GM18526 (cell line): Measurements from ENCODE around the gene HOXA4.

ENCODE experiments used
- POLR2A ChIP-seq: IDR thresholded peaks from 3 replicates; pipeline ENCODE4 v1.6.1; 2011; ENCODE audit not compliant: insufficient read length; ENCODE audit errors: extremely low read depth

HOXA4 gene

DNA sequence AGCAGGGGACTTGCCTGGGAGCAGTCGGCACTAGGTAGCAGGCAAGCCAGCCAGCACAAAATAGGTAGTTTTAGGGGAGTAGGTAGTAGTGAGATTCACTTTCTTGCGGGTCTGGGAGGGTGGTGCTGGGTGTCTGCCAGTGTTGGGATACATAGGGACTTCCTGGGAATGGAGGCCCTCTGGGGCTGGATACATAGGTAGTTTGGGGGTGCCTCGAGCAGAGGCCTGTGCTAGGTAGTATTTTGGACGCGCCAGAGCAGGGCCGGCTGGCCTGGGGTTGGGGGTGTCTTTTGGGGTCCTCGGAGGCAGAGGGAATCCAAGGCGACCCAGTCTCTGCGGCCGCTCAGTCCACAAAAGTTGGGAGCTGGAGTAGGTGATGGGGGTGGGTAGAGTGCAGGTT, 23.8 kb upstream of the HOXA4 start:
- no peak for TF ChIP-seq POLR2A

DNA sequence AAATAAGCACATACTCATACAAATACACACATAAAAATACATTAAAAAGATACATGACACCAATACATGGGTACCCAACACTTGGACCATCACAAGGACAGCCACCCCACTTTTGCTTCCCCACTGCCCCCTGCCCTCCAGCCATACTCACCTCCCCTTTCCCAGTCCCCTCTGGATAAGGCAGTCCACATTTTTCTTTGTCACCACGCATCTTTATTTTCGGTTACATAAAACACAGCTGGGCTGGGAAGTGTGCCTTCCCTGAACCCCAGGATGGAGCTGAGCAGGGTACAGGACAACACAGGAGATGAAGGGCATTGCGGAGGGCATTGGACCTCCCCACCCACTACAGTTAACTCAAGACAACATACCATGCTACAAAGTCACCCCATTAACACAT, 23.0 kb upstream of the HOXA4 start:
- no peak for TF ChIP-seq POLR2A

GRCh38 chr7:27152816-27153442, 22.4 kb upstream of the HOXA4 start:
- TF ChIP-seq POLR2A, result no peak

GRCh38 chr7:27151931-27152815, 21.6 kb upstream of the HOXA4 start, which contains the start of gene HOXA3:
TSS of gene HOXA3 (minus strand) at chr7:27152583. CDS start at chr7:27110640, 41,943 bp downstream.
- no peak for TF ChIP-seq POLR2A

- TF ChIP-seq POLR2A, result no peak
These were observed 20.9 kb upstream of the HOXA4 start for GRCh38 chr7:27151341-27151930.

GRCh38 chr7:27150568-27151340, 20.2 kb upstream of the HOXA4 start:
- TF ChIP-seq POLR2A, result no peak

DNA sequence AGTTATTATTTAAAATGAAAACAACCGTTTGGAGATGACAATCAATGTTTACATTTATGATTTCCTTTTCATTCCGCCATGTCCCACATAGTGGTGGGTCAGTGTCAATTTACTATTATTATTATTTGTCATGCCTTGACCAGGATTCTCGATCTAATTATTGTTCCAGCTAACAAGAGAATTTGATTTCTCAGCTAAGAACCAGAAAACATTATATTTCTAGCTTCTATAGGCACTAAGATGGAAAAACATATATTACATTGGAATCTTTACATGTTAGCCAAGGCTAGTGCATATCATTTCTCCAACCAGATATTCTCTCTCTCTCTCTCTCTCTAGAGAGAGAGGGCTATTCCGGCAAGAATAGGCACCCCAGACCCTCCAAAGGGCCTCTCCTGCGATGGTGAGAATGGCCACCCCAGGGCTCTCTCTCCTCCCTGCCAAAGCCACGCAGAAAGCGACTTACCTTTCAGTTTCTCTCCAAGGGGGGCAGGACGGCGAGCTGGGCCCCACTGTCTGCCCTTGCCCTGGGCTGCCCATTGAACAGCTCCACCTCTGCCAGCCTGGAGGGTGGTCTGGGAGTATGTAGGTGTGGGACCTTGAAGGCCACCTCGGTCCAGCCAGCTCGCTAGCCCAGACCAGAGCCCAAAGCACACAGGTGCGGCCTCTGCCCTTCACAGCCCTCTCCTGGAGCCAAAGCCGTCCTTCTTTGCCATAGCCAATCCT, 19.4 kb upstream of the HOXA4 start:
- no peak for TF ChIP-seq POLR2A

DNA sequence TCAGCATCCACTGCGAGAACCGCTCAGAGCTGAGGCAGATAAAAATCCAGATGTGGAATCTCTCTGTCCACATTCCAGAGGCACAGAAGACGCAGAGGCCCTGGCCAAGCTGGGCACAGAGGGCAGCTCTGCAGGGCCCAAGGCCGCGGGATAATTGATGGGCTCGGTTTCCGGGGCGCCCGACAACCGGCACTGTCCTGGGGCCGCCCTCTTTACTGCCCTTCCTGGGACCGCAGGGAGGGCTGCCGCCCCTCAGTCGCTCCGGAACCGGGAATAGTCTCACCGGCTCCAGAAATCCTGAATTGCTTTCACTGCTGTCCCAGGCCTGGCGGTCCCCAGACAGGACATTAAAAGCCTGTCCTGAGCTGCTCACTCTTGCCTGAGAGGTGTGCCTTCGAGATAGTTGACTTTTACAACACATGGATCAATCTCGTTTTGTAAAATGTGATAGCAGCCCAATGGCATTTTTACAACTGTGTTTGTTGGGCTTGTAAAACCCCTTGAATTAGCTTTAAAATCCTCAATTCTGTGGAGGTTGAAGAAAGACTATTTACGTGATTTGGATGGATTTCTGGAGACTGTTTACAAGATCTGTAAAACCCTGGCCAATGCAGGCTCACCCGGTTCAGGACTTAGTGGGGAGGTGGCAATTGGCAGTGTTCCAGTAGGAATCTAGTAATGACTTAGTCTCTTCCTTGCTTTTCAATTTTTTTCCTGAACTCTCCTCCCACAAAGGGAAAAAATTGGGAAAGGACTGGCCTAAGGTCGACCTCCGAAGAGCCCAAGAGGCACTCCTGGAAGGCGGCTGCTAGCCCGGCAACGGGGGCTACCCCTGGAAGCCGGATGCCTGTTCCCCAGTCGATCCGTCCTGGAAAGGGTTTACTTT, 18.4 kb upstream of the HOXA4 start:
- TF ChIP-seq POLR2A, result no peak

GRCh38 chr7:27148031-27148755, 17.6 kb upstream of the HOXA4 start:
- TF ChIP-seq POLR2A, result no peak

DNA sequence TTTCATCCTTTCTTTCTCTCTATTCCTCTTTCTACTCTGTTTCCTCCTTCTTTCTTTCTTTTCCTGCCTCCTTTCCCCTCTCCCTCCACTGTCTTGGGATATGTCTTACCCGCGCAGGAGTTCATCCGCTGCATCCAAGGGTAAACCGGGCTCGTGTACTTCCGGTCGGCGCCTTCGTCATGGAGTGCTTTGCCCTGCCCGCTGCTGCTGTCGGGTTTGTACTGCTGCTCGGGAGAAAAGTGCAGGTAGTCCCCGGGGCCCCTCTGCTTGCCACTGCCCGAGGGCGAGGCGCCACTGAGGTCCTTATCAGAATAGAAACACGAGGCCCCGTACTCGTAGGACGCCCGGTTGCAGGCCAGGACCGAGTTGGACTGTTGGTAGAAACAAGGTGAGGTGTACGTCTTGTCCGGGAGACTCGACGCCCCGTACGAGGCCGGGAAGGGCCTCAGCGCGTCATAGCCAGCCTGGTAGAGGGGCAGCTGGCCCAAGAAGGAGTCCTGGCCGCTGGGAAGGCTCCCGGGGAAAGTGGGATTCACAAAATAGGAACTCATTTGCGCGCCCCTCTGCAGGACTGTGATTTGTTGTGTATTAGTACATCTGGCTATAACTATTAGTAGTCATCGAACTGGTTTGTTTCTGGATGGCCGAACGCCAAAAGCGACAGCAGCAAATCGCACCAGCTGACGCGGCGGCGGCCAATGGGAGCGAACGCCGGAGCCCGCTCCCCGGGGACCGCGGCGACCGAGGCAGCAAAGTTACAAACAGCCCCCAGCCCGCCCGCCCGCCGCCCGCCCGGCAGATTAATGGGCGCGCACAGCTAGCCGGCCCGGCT, 16.9 kb upstream of the HOXA4 start, which contains the start of gene HOXA6:
TSS of gene HOXA6 (minus strand) at position 576 of the 832 bp plus-strand sequence. CDS start at position 551, 25 bp downstream.
- no peak for TF ChIP-seq POLR2A

DNA sequence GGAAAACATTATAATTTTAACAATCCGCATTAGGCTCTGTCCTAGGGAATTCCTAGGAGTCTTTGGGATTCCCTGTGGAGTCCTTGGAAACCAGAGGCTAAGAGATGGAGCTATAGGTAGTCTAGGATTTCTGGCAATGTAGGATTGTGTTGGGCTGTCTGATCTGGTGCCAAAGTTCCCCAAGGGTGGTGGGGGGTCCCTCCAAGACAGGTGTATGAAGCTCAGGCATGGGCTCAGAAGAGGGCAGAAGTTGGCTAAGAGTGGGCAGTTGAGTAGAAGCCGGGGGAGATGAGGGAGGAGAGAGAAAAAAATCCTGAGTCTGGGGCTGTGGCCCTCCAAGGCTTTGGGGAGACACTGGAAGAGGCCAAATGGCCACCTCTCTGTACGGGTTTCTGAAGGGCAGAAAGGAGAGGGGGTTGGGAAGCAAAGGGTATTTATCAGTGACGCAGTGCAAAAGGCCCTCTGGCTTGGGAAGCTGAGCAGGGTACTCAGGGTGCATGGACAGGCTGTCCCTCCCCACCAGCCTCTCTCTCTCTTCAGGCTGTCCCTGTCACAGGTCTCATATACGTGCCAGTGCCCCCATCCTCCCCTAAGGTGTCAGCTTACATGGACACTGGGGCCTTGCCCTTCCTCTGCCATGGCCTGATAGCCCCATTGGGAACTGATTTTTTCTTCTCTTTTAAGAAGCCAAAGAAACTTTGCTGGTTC, 16.1 kb upstream of the HOXA4 start:
- TF ChIP-seq POLR2A, result no peak
